GM21447 (cell line): ENCODE measurements around the gene ZBTB8B.

Experiments
- ATAC-seq: cut with Tn5 transposase; IDR thresholded peaks from one replicate; pipeline ENCODE4 v1.9.1; 2021; ENCODE audit not compliant: unreplicated experiment

Gene ZBTB8B

DNA sequence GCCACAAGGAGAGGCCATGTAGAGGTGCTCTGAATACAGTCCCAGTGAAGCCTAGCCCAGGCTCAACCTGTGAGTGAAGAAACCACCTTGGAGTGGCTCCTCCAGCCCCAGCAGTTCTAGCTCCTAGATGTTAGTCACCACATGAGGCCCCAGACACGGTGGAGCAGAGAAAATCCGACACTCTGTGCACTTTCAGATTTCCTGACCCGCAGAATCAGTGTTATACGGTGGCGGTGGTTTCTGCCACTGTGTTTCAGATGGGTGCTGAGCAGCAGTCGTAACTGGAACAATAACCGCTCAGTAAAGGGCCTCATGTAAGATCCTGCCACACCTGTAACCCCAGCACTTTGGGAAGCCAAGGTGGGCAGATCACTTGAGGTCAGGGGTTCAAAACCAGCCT lies 38.3 kb downstream of the ZBTB8B start:
- no peak for ATAC-seq

GRCh38 chr1:32507021-32507420 lies 42.1 kb downstream of the ZBTB8B start:
- no peak for ATAC-seq

DNA sequence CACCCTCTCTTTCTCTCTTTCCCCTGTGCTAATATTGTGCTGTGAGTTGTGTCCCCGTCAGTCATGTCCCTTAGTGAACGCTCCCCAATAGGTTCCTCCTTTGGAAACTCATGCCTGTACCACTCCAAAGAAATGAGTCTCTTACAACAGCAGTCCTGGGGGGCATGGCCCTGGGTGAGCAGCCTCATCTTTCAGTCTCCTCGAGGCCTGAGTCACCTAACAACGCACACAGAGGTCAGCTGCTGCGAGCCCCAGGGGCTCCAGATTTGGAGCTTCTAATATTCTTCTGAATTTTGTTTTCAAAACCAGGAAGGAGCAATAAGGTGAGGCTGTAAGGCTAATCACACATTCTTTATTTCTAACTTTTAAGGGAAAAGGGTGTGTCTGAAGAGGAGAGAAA lies 43.9 kb downstream of the ZBTB8B start:
- ATAC-seq: no peak

DNA sequence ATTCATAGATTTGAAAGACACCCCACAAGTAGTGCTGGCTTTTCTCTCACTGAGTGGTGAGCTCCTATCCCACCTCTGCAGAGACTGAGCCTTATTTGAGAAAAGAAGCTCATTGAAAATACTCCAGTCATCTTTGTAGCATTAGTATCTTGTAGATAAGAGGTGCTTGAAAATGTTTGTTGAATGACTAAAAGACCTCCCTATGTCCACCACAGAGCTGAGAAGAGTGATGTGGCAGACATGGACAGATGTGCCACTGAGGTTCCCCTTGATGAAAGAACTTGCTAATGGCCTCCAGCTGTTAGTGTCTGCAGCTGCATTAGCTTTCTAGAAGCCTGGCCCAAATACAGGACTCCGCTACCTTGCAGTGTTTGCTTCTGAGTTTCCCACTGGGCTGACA lies 45.1 kb downstream of the ZBTB8B start:
- ATAC-seq: no peak
